Tongue (tissue), 2 donors: ENCODE measurements around the gene ANKLE1. TPM values are rescaled to one million over a fixed set of nuclear protein-coding genes. Genes with fewer than 3 reads are reported as not detected.
"Not testable (repeated sequence)": the region's sequence is repeated elsewhere in the genome, so short reads cannot be mapped to it uniquely, and the experiment has no call there.

Experiments used
- DNase-seq: peaks from one replicate; pipeline ENCODE4 v3.0.0-alpha.2; 2015
- total RNA-seq: library from RNA; depleted of rRNA; stranded (reverse); fragments of >200 nt; gene quantifications from one replicate; pipeline ENCODE4 v1.2.3, GENCODE V29; 2014

The ANKLE1 gene
- total RNA-seq, 1 donor from 2014 or later: 0.62 TPM

- DNase-seq: peak; percentile 69
Measured at GRCh38 chr19:17246681-17247425, 34.8 kb upstream of the ANKLE1 start.

DNA sequence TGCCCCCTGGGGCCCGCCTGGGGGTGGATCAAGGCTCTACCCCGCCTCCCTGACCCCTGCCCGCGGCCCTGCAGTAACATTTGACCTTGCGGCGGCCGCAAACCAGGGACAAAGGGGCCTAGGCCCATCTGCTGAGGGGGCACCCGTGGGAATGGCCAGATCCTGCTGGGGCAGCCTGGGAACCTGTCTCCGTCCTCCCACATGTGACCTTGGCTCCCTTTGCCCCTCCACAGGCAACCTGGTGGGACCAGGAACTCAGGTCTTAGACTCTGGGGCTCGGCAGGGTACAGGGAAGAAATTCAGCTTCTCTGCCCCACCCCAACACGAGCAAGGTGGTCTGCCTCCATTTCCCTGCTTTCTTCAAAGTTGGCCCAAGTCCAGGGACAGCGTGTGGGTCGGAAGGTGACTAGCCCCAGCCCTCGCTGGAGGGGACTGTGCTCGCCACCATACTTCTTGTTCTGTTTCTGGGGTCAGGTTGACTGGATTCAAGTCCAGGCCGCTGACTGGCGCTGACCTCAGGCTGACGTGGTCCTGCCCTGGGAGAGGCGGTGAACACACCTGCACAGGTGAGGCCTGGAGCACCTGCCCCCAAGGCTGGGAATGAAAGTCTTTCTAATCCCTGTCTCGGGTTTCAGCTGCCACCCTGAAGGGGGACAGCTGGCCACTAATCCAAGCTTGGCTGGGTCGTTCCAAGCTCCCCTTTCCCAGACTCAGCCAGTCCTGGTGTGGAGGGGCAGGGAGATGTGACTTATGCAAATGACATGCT is 33.5 kb upstream of the ANKLE1 start:
- peak; percentile 66 for DNase-seq

DNA sequence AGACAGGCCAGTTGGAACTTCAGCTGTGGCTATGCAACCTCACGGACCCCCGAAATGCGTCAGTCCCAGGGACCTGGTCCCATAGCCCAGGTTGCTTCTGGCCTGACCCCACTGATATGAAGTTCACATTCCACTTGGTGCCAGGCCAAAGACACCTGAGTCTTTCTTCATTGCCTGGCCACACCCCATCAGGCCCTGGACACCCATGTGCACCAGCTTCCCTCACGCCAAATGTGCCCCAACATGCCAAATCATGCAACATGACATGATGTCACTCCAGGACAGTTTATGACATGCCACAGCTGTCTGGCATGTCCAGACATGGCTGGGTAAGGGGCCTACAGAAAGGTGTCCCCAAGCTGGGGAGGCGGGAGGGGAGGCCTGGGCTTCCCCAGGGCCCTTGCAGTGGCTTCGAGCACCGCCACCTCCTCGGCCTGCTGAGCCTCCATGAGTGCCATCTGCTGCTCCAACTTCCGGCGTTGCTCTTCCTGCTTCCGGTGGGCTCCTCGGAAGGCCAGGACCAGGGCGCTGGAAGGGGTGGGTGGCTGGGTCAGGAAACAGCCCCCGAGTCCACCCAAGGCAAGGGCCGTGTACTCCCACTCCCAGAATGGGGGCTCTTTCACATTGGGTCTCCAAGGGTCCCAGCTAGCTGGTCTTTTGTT is 31.7 kb upstream of the ANKLE1 start:
- DNase-seq: no peak

GRCh38 chr19:17254636-17255035 is 27.1 kb upstream of the ANKLE1 start:
- DNase-seq: no peak

GRCh38 chr19:17255150-17255621 is 26.5 kb upstream of the ANKLE1 start:
- DNase-seq: no peak

GRCh38 chr19:17256130-17256529 is 25.6 kb upstream of the ANKLE1 start:
- no peak for DNase-seq

DNA sequence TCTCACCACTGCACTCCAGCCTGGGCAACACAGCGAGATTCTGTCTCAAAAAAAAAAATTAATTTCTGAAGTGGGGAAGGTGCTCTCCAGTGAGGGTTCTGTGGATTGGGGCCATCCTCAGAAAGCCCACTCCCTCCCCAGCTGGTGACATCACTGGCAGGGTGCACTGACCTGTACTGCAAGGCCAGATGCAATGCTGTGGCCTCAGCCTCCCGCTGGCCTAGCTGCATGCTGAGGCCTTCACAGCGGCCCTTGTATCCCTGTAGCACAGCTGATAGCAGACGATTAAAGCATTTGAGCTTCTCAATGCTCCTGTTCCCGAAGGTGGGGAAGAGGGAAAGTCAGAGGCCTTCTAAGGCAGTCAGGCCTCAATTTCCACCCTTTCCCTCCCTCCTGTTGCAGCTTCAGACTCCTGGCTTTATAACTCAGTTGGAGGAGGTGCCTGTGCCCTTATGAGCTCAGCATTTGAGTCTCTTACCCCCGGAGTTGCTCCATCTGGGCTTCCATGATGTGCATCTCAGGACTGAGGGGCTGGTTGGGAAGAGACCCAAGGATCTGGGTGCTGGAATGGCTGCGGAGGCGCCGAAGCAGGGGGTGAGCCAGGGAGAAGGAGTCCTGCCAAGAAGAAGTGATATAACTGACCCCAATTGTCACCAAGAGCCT is 22.5 kb upstream of the ANKLE1 start:
- DNase-seq: no peak

GRCh38 chr19:17259934-17260333 is 21.8 kb upstream of the ANKLE1 start:
- no peak for DNase-seq

- peak; percentile 76 for DNase-seq
Measured at GRCh38 chr19:17260842-17261325, 20.8 kb upstream of the ANKLE1 start.

- DNase-seq: no peak
Measured at GRCh38 chr19:17262557-17262956, 19.1 kb upstream of the ANKLE1 start.

GRCh38 chr19:17263712-17264640 is 17.7 kb upstream of the ANKLE1 start:
- no peak for DNase-seq

DNA sequence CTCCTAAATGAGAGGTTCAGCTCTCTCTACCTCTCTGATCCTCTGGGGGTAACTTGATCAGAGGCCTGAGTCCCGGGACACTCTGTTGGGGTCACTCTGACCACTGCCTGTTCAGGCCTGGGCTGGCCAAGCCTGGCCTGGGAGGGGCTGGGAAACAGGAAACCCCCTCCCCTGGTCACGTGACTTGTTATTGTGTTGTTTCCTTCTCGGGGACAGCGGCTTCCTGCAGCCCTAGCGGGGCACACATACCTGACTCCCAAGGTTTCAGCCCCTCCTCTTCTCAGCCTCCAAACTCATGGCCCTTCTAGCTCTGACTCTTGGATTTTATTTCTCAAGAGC is 17.1 kb upstream of the ANKLE1 start, which contains the start of gene USHBP1:
Gene USHBP1 (minus strand): TSS at position 105 of the 339 bp plus-strand sequence. CDS start 446 bp downstream, outside the sequence.
- no peak for DNase-seq

DNA sequence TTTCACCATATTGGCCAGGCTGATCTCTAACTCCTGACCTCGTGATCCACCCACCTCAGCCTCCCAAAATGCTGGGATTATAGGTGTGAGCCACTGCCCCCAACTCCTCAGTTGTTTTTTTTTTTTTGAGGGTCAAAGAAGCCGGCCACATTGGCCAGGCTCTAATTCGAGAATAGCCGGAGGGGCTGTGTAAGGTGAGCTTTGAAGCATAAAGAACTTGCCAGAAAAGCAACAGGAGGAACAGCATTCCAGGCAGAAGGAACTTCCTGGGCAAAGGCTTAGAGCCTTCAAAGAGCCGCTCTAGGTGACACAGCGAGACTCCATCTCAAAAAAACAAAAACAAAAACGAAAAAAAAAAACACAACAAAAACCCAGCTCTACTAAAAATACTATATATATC is 15.7 kb upstream of the ANKLE1 start:
- DNase-seq: no peak

DNA sequence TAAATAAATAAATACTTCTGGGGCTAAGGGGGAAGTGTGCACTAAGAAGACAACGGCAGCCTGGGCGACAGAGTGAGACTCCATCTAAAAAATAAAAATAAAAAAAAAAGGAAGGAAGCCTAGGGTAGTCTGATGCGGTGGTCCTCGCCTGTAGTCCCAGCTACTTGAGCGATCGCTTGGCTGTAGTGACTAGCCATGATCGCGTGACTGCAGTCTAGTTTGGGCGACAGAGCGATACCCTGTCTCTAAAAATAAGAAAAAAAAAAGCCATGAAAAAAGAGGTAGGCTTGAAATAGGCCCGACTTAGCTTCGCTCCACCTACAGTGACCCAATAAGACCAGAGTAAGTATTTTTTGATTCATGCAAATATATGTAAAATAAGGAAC is 15.1 kb upstream of the ANKLE1 start:
- DNase-seq: no peak

DNA sequence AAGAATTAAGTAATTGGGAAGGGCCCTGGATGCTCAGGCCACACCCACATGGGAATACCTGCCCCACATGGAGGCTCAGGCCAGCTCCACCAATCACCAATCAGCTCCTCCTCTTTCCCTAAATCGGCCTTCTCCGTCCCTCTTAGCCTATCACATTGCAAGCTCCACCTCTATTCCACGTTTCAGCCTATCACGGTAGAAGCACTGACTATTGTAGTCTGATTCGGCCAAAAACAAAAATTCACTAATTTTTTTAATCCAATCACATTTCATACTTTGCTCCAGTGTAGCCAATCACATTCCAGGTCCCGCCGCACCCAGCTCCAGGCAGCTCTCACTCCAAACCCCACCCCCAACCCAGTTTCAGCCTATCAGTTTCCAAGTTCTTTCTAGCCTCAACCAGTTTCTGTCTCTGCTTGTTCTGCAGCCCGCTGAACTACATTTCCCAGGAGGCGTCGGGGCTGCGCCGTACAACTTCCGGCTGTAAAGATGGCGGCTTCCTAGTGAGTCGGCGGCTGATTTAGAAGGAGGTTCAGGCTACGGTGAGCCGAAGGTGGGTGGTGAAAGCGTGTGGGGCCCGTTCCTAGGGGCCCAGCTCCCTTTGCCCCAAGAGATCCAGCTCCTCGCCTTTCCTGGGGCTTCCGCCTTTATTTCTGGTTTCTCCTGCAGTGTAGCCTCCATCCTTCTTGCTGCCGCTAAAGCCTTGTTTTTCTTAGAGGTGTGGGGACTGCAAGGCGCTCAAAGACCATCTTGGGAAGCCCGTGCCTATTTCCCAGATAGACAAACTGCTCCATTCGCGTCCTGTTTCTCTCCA is 14.5 kb upstream of the ANKLE1 start, which contains the start of gene BABAM1:
Gene BABAM1 (plus strand): TSS at position 469 of the 814 bp plus-strand sequence. CDS start 1,364 bp downstream, outside the sequence.
- DNase-seq: peak; percentile 99

DNA sequence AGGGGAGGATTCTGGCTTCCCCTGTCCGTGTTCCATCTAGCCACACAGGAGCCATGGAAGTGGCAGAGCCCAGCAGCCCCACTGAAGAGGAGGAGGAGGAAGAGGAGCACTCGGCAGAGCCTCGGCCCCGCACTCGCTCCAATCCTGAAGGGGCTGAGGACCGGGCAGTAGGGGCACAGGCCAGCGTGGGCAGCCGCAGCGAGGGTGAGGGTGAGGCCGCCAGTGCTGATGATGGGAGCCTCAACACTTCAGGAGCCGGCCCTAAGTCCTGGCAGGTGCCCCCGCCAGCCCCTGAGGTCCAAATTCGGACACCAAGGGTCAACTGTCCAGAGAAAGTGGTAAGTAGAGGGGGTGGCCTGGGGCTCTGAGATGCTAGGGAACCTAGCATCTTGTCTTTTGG is 12.9 kb upstream of the ANKLE1 start:
- DNase-seq: no peak

- not testable (repeated sequence) for DNase-seq
Measured at GRCh38 chr19:17274892-17275291, 6.8 kb upstream of the ANKLE1 start.

DNA sequence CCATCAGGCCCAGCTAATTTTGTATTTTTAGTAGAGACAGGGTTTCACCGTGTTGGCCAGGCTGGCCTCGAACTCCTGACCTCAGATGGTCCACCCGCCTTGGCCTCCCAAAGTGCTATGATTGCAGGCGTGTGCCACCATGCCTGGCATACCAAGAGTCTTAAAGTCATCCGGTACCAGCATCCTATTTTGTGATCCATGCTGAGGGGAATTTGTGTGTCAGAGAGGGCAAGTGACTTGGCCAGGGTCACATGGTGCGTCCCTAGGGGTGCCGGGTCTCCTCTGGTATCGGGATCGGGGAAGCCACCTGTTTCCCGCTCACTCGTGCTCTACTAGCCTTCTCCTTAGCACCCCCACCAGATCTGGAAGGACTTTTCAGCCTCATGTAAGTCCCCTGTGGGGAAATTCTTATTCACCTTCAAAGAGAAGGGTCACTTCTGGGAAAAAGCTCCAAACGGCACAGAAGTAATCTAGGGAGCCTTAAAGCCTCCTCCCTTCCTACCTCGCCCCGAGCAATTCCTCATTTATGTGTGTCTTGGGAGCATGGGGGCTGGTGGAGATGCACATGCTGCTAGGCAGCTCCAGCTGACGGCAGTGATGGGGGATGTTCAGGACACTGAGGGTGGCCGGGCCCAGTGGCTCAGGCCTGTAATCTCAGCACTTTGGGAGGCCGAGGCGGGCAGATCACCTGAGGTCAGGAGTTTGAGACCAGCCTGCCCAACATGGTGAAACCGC is 6.1 kb upstream of the ANKLE1 start:
- DNase-seq: no peak

- no peak for DNase-seq
Measured at GRCh38 chr19:17279436-17279835, 2.3 kb upstream of the ANKLE1 start.
